ENCODE measurements around the gene PLXNA4.

Gene PLXNA4

GRCh38 chr7:132542895-132543294 lies 33.4 kb downstream of the PLXNA4 start:
- no peak for TF ChIP-seq CTCF (IDR thresholded peaks at IDR 0.05; ENCODE audit: low read depth, low read length, missing control alignments)
- H3K4me3 ChIP-seq (ENCODE audit: low read depth, low read length) = no peak overlapping the region
- DNase-seq (ENCODE audit: low read depth) = no peak

GRCh38 chr7:132541656-132542055 lies 34.6 kb downstream of the PLXNA4 start:
- no peak for TF ChIP-seq CTCF (IDR thresholded peaks at IDR 0.05; ENCODE audit: low read depth, low read length, missing control alignments)
- H3K4me3 ChIP-seq (ENCODE audit: low read depth, low read length) = no peak overlapping the region
- no peak for DNase-seq (ENCODE audit: low read depth)

GRCh38 chr7:132537456-132538145 lies 38.7 kb downstream of the PLXNA4 start:
- no peak for TF ChIP-seq CTCF (IDR thresholded peaks at IDR 0.05; ENCODE audit: low read depth, low read length, missing control alignments)
- H3K4me3 ChIP-seq (ENCODE audit: low read depth, low read length) = no peak overlapping the region
- DNase-seq (ENCODE audit: low read depth) = no peak

GRCh38 chr7:132536654-132537395 lies 39.4 kb downstream of the PLXNA4 start:
- DNase-seq (ENCODE audit: low read depth) = no peak
- no peak overlapping the region for H3K4me3 ChIP-seq (ENCODE audit: low read depth, low read length)
- TF ChIP-seq CTCF (IDR thresholded peaks at IDR 0.05; ENCODE audit: low read depth, low read length, missing control alignments) = no peak

- H3K4me3 ChIP-seq (ENCODE audit: low read depth, low read length) = no peak overlapping the region
- TF ChIP-seq CTCF (IDR thresholded peaks at IDR 0.05; ENCODE audit: low read depth, low read length, missing control alignments) = no peak
- DNase-seq (ENCODE audit: low read depth) = no peak
Observed at GRCh38 chr7:132533916-132534315, 42.4 kb downstream of the PLXNA4 start.

- no peak for TF ChIP-seq CTCF (IDR thresholded peaks at IDR 0.05; ENCODE audit: low read depth, low read length, missing control alignments)
- DNase-seq (ENCODE audit: low read depth) = no peak
- H3K4me3 ChIP-seq (ENCODE audit: low read depth, low read length) = no peak overlapping the region
Observed at GRCh38 chr7:132532281-132532680, 44.0 kb downstream of the PLXNA4 start.
